Keratinocyte (primary cell): Measurements from ENCODE around the gene MAEL. TPM values are rescaled to one million over a fixed set of nuclear protein-coding genes. Genes with fewer than 3 reads are reported as not detected.

Experiments
- DNase-seq: peaks from one replicate; pipeline ENCODE4 v3.0.0-alpha.2; 2011; ENCODE audit warnings: low read depth, missing footprints, low spot score
- FAIRE-seq: peaks from 2 replicates; lab custom pipeline; 2011; peaks lifted over from hg19 to GRCh38; lab: Jason Lieb, UNC
- H2AFZ ChIP-seq: 2 replicates; pipeline ENCODE4 v1.6.0; 2012; ENCODE audit warnings: low read length, control low read depth, inconsistent platforms; ENCODE audit not compliant: control insufficient read depth
- H3K27ac ChIP-seq: 2 replicates; pipeline ENCODE4 v1.5.1; 2011; ENCODE audit warnings: low read length; ENCODE audit not compliant: control insufficient read depth, insufficient read depth
- H3K27me3 ChIP-seq: 3 replicates; pipeline ENCODE4 v1.6.0; 2011; ENCODE audit warnings: low read length; ENCODE audit not compliant: control insufficient read depth, insufficient read depth; ENCODE audit errors: extremely low read depth
- H3K36me3 ChIP-seq, 2 experiments: 2 replicates in 1 of 2; 3 replicates in 1 of 2; pipeline ENCODE4 v1.5.1; 2011; ENCODE audit warnings: low read length in 2 of 2, mild to moderate bottlenecking in 1 of 2; ENCODE audit not compliant: control insufficient read depth in 2 of 2, insufficient read depth in 2 of 2; ENCODE audit errors: extremely low read depth in 1 of 2
- H3K4me1 ChIP-seq: 3 replicates; pipeline ENCODE4 v1.5.1; 2011; ENCODE audit warnings: low read length; ENCODE audit not compliant: control insufficient read depth, insufficient read depth; ENCODE audit errors: extremely low read depth
- H3K4me2 ChIP-seq: 3 replicates; pipeline ENCODE4 v1.6.0; 2011; ENCODE audit warnings: low read depth, low read length; ENCODE audit not compliant: control insufficient read depth, insufficient read depth; ENCODE audit errors: extremely low read depth
- H3K4me3 ChIP-seq, 3 experiments: fragments of 200-600 bp in 1 of 3; sonication (generic) in 1 of 3; 2 replicates in 2 of 3; 3 replicates in 1 of 3; pipeline ENCODE4 v1.5.1; 2011 to 2016; ENCODE audit warnings: low read length in 3 of 3, mild to moderate bottlenecking in 3 of 3, control low read depth in 2 of 3, inconsistent platforms in 1 of 3, low read depth in 1 of 3, mixed read lengths in 1 of 3, mixed run types in 1 of 3, moderate library complexity in 1 of 3; ENCODE audit not compliant: control insufficient read depth in 2 of 3, insufficient read depth in 2 of 3; ENCODE audit errors: extremely low read depth in 1 of 3
- H3K79me2 ChIP-seq: 2 replicates; pipeline ENCODE4 v1.6.0; 2012; ENCODE audit warnings: low read length; ENCODE audit not compliant: control insufficient read depth, insufficient read depth
- H3K9ac ChIP-seq: 3 replicates; pipeline ENCODE4 v1.6.0; 2011; ENCODE audit warnings: low read length; ENCODE audit not compliant: control insufficient read depth, insufficient read depth; ENCODE audit errors: extremely low read depth
- H3K9me1 ChIP-seq: 3 replicates; pipeline ENCODE4 v1.6.0; 2011; ENCODE audit warnings: low read length; ENCODE audit not compliant: control insufficient read depth, insufficient read depth; ENCODE audit errors: extremely low read depth
- H3K9me3 ChIP-seq: 2 replicates; pipeline ENCODE4 v1.5.1; 2012; ENCODE audit warnings: low read depth, low read length; ENCODE audit not compliant: control insufficient read depth
- H4K20me1 ChIP-seq: 3 replicates; pipeline ENCODE4 v1.6.0; 2011; ENCODE audit warnings: low read length; ENCODE audit not compliant: control insufficient read depth, insufficient read depth; ENCODE audit errors: extremely low read depth
- EZH2 ChIP-seq: IDR thresholded peaks from one replicate; pipeline ENCODE4 v1.6.1; 2012; ENCODE audit warnings: inconsistent platforms, mild to moderate bottlenecking, low read length, moderate library complexity
- dilution Hi-C: fragments of 300-500 bp; cut with MboI; formaldehyde crosslinking; loops from one replicate; pipeline ENCODE4 v1.7.0; 2020; ENCODE audit warnings: low sequenced_read_pairs; ENCODE audit not compliant: extremely low pct_ligation_motif_present
- polyA plus RNA-seq, 5 experiments: library from polyadenylated mRNA; depleted of rRNA in 3 of 5; stranded (reverse) in 3 of 5; stranded (forward) in 1 of 5; unstranded in 1 of 5; fragments of >200 nt; gene quantifications; 1 replicate in 1 of 5; 2 replicates in 3 of 5; 3 replicates in 1 of 5; pipeline versions ENCODE4 v1.2.1 to v1.2.3, GENCODE V29; 2011 to 2012; ENCODE audit warnings: missing spikeins in 2 of 5, low read depth in 1 of 5, low replicate concordance in 1 of 5
- TF ChIP-seq, protein P1 (sequence below), 3 experiments: IDR thresholded peaks in 1 of 3; conservative IDR thresholded peaks in 1 of 3; optimal IDR thresholded peaks in 1 of 3; 2 replicates in 2 of 3; 3 replicates in 1 of 3; pipeline versions ENCODE3 to v1.5.1; 2011; ENCODE audit warnings: low read length in 3 of 3, mild to moderate bottlenecking in 3 of 3, moderate library complexity in 2 of 3, control low read depth in 1 of 3, inconsistent platforms in 1 of 3; ENCODE audit not compliant: insufficient read depth in 2 of 3; ENCODE audit errors: extremely low read depth in 1 of 3

The MAEL gene
- polyA plus RNA-seq, 1 donor (not counting 4 experiments of a cell fraction or from before 2014, with no cell fraction given), result not detected

DNA sequence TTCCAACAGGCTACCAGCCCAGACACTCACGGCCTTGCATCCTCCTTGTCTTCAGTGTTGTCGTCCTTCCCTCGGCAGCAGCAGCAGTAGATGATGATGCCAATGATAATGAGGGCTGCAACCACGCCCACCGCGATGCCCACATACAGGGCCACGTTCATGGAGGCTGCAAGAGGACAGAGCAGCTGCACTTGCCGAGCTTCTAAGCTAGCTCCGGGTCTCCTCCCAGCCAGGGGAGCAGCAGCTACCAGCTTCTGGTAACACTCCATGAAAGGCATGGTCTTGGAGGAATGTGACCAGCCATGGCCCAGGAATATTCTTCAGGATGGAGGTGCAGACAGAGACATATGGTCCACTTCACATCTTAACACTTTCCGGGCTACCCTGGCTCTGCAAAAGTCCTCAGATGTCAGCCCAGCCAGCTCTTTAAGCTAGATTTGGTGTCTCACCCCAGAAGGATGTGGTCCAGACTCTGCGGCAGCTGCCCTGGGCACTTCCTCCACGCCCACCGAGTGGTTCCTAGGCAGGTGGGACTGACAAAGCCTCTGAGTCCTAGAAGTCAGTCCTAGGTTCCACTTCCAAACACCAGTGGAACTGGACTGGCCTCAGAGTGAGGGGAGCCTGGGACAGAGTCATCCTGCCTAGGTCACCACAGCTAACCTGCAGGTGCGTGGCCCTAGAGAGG is 66.0 kb downstream of the MAEL start:
- no peaks in the 10 kb centered on the region for H3K36me3 ChIP-seq
- H3K27ac ChIP-seq, result no peak overlapping the region
- H3K79me2 ChIP-seq, result no peaks in the 10 kb centered on the region
- H3K27me3 ChIP-seq, result peaks cover 4% of the 10 kb centered on the region
- no peak overlapping the region for H2AFZ ChIP-seq
- no peak for FAIRE-seq
- H3K4me2 ChIP-seq, result no peak overlapping the region
- H3K9ac ChIP-seq, result no peak overlapping the region
- H3K4me3 ChIP-seq, result no peak overlapping the region
- DNase-seq, result no peak
- H3K4me1 ChIP-seq, result peaks cover 6% of the 10 kb centered on the region
- dilution Hi-C loops, result loop anchor here (25.0 kb wide), 2 partner anchors 193 to 457 kb away; partner anchors contain the start of gene CD247
- TF ChIP-seq, protein P1, sequence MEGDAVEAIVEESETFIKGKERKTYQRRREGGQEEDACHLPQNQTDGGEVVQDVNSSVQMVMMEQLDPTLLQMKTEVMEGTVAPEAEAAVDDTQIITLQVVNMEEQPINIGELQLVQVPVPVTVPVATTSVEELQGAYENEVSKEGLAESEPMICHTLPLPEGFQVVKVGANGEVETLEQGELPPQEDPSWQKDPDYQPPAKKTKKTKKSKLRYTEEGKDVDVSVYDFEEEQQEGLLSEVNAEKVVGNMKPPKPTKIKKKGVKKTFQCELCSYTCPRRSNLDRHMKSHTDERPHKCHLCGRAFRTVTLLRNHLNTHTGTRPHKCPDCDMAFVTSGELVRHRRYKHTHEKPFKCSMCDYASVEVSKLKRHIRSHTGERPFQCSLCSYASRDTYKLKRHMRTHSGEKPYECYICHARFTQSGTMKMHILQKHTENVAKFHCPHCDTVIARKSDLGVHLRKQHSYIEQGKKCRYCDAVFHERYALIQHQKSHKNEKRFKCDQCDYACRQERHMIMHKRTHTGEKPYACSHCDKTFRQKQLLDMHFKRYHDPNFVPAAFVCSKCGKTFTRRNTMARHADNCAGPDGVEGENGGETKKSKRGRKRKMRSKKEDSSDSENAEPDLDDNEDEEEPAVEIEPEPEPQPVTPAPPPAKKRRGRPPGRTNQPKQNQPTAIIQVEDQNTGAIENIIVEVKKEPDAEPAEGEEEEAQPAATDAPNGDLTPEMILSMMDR (optimal IDR thresholded peaks at IDR 0.05 in 1 of 3, IDR thresholded peaks at IDR 0.05 in 1 of 3, conservative IDR thresholded peaks at IDR 0.05 in 1 of 3; ENCODE audit: extremely low read depth in 1 of 3, insufficient read depth in 2 of 3, low read length in 3 of 3), result no peak
- TF ChIP-seq EZH2, result no peak
- no peaks in the 10 kb centered on the region for H3K9me3 ChIP-seq
- no peaks in the 10 kb centered on the region for H4K20me1 ChIP-seq
- H3K9me1 ChIP-seq, result no peaks in the 10 kb centered on the region

DNA sequence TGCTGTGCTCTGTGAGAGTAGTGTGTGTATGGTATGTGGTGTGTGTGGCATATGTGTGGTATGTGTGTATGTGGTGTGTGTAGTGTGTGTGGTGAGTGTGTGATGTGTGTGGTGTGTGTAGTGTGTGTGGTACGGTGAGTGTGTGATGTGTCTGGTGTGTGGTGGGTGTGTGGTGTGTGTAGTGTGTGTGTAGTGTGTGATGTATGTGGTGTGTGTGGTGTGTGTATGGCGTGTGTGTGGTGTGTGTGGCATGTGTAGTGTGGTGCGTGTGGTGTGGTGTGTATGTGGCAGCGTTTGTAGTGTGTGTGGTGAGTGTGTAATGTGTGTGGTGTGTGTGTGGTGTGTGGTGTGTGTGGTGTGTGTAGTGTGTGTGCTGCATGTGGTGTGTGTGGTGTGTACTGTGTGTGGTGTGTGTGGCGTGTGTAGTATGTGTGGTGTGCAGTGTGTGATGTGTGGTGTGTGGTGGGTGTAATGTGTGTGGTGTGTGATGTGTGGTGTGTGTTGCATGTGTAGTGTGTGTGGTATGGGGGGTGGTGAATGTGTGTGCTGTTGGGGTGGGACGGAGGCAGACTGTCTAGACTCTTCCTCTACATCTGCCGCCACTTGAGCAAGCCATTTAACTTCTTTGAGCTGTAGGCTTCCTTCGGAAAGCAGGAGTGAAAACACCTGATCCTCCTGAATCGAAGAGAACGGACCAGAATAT is 67.6 kb downstream of the MAEL start:
- no peak for DNase-seq
- no peaks in the 10 kb centered on the region for H3K36me3 ChIP-seq
- H4K20me1 ChIP-seq, result no peaks in the 10 kb centered on the region
- no peaks in the 10 kb centered on the region for H3K9me3 ChIP-seq
- no peak for TF ChIP-seq EZH2
- TF ChIP-seq, protein P1 (optimal IDR thresholded peaks at IDR 0.05 in 1 of 3, IDR thresholded peaks at IDR 0.05 in 1 of 3, conservative IDR thresholded peaks at IDR 0.05 in 1 of 3; ENCODE audit: extremely low read depth in 1 of 3, insufficient read depth in 2 of 3, low read length in 3 of 3), result no peak
- no peak overlapping the region for H3K4me2 ChIP-seq
- no peaks in the 10 kb centered on the region for H3K79me2 ChIP-seq
- no peak overlapping the region for H3K9ac ChIP-seq
- H3K4me1 ChIP-seq, result peaks cover 6% of the 10 kb centered on the region
- no peak overlapping the region for H3K4me3 ChIP-seq
- H2AFZ ChIP-seq, result no peak overlapping the region
- H3K27me3 ChIP-seq, result peaks cover 4% of the 10 kb centered on the region
- dilution Hi-C loops, result loop anchor here (25.0 kb wide), 2 partner anchors 194 to 456 kb away; partner anchors contain the start of gene CD247
- H3K9me1 ChIP-seq, result no peaks in the 10 kb centered on the region
- no peak overlapping the region for H3K27ac ChIP-seq
- FAIRE-seq, result no peak
